ENCODE data around the gene STX11.

The STX11 gene

DNA sequence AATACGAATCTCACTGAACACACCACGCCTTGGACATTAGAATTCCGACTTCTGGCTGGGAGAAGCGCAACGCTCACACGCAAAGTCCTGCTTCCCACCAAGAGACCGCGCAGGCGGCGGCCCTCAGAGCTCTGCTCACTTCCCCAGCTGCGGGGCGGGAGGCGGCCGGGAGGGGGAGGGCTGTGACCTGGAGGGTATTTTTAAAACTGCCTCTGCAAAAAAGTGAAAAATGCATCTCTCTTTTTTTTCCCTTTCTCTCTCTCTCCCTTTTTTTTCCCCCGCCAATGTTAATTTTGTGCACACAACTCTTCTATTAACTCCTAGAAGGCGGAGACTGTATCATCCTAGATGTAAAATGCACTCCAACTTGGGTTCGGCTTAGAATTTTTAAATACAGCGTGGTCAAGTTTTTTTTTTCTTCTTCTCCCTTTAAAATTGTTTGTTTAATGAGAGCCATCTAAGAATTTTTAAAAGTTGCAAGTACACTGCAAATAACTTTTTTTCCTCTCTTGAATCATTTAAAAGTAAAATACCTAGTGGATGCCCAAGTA, 66.4 kb downstream of the STX11 start:
- DNase-seq: no peak

DNA sequence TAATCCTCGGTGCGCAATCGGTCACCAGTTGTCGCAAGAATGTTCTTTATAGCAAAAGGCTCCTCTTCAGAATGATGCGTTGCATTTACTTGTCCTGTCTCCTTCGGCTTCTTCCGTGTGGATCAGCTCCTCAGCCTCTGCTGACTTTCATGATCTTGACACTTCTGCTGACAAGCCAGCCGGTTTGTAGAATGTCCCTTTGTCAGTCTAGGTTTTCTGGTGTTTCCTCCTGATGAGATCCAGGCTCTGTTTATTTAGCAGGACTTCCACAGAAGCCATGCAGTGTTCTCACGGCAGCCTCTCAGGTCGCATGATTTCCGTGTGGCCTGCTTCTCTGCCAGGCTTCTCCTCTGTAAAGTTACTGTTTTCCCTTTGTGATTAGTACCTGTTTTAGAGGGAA, 66.9 kb downstream of the STX11 start:
- no peak for DNase-seq

DNA sequence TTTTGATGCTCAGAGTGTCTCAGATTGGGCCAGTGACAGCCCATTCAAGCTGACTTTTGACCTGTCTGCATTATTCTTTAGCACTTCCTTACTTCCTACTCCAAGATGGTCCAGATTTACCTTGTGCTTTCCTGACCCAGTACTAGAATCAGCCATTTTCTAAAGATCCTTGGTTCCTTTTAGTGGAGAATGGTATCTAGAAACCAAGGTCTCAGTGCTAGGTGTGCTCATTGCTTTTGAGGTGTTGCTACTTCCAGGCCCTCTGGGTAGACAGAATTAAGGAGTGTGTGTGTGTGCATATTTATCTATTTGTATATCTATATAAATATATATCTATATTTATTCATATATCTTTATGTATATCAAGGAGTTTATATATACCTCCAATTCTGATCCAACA, 67.5 kb downstream of the STX11 start:
- DNase-seq: no peak

DNA sequence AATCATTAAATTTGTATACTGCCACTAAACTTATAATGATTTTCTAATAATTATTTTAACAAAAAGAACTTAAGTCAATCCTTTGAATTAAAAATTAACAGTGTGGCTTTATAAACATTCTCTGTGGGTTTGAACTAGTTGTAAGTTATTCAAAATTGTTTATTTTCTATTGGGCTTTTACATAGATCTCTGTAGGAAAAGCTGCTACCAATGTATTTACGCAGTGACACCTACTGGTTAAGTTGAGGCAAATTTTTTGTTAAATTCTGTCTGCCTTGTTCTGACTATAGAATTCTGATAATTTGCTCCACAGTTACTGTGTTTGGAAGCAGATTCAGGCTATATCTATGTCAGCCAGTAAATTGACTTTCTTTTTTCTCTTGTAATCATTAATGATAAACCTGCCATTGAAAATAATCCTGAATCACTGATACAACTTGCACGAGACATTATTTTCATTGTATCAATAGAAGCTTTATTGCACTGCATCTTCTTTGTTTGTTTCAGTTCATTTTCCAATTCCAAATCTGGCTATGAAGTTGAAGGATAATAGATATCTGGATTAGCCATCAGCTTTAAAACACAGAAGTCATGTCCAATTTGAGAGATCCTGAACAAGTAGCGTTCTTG, 68.9 kb downstream of the STX11 start:
- no peak for DNase-seq

DNA sequence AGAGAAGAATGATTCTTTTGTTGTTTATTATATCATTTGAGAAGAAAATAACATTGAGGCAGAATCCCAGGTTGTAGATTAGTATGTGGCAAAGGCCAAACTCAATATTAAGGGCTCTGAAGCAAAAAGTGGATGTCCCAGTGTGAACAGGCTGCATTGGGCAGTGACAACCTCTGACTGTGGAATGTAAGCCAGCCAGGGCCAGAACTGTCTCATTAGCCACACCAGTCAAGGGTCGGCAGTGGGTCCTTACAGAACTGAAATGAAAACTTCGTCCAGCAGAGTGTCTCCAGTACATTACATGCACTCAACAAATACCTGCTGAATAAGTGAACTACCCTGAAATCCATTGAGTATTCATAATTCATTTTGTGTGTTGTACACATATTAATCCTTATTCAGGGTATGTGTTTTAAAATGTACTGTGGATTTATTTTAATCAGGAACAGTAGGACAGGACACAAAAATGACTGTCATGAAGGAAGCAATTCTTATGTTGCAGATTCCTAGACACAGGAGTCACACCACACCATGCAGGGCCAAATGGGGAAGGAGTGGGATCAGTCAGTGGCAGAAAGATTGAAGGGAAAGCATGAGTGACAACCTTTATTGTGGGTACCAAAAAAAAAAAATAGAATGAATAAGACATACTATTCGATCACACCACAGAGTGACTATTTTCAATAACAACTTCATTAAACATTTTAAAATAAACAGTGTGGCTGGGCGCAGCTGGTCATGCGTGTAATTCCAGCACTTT, 69.9 kb downstream of the STX11 start:
- DNase-seq: no peak

DNA sequence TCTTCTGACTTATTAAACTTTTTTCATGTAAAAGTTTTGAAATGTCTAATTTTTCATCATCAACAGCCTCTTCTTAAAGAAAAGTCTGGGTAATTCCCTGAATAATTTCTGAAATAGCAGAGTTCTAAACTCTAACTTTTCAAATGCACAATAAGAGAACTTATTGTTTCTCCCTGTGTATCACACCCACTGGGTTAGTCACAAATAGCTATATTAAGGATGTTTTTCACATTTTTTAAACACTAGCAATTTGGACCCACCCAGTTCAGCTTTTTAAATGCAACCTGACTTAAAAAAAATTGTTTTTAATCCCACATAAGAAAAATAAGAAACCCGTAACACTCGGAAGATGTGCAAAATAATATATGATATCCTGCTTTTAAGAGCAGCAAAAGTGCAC, 73.4 kb downstream of the STX11 start:
- no peak for DNase-seq

DNA sequence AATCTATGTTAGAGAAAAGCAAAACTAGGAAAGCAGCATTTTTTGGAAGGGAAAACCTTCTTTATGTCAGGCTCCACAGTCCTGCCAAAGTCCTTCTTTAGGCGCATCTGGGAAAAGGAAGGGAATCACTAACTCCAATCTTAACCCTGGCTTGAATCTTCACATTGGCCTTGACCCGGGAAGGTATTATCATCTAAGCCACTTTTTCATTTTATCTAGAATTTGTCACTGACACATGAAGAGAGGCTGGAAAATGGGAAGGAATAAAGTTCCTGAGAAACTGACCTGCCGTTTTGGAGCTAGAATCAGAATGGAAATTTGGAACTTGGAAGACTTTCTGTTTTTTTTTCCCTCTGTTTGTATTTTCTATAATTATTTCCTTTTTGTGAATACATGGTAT, 81.4 kb downstream of the STX11 start:
- no peak for DNase-seq

DNA sequence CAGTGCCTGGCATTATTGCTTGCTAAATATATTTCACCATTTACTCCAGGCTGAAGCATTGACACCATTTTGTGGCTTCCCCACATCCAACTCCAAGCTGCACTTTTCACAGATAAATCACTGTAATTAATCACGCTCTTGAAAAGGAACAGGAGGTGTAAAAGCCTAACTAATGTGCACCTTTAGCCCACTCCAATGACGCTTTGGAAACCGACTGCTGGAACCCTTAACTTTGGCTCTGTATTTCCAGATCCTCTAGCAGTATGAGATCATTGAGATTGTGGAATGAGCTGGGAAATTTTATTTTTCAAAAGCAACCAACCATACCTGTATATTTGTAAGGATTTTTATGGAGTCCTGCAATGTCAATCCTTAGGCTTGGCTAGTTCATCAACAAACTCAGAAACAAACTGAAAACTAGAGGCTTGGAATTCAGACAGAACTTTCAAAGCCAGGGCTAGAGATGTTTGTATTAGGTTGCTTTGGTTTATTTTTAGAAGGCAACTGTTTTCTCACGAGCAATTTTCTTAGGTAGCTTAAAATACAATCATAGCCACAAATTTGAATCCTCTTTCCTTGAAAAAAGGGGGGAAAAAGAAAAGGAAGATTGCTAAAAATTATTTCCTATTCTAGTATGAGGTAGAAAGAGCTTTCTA, 82.0 kb downstream of the STX11 start:
- no peak for DNase-seq

DNA sequence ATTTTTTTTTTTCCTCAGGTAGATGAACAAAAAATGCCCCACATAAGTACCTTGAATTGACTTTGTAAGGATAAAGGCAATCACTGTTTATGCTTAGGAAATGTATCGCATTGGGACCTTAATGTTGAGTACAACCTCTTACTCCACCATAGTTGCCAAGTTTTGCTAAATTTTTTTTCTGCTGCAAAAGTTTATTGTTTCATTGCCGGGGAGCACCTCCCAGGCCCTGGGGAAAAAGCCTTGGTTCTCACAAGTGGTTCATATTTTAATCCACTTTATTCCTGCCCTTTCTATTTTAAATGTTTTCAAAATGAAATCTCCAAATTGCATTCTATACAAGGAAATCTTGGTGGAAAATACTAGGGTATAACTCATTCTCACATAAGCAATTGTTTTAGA, 82.5 kb downstream of the STX11 start:
- DNase-seq: no peak

DNA sequence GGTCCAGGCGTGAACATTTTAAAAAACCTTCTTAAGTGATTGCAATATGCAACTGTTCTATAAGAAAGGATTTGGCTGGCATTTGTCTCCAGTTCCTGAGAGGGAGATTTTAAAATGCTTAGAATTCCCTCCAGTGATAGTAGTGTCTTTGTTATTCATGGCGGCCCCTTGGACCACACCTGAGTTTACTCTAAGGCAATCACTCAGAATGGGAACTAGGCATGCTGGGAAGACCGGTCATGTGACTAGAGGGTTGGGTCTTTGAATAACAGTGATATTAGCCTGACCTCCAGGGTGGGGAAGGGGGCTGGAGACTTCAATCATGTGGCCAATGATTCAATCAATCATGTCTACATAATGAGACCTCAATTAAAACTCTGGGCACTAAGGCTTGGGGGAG, 84.1 kb downstream of the STX11 start:
- no peak for DNase-seq

DNA sequence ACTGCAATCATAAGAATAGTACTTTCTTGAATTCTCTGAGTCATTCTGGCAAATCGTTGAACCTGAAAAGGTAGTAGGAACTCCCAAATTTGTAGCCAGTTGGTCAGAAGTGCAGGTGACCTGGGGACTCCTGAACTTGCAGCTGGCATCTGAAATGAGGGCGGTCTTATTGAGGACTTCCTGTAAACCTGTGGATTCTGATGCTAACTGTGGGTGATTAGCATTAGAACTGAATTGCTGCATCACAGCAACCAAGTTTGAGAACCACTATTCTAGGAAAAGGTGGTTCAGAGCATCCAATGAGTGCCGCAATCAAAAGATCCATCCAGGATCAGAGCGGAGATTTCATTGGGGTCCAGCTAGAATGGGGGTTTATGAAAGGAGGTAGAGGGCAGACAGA, 84.6 kb downstream of the STX11 start:
- DNase-seq: no peak
